Keratinocyte (primary cell): Measurements from ENCODE around the gene GSTM5.

Experiments used
- EZH2 ChIP-seq: IDR thresholded peaks from one replicate; pipeline ENCODE4 v1.6.1; 2012; ENCODE audit warnings: inconsistent platforms, mild to moderate bottlenecking, low read length, moderate library complexity
- TF ChIP-seq, protein P1 (sequence below), 3 experiments: IDR thresholded peaks in 1 of 3; conservative IDR thresholded peaks in 1 of 3; optimal IDR thresholded peaks in 1 of 3; 2 replicates in 2 of 3; 3 replicates in 1 of 3; pipeline versions ENCODE3 to v1.5.1; 2011; ENCODE audit warnings: low read length in 3 of 3, mild to moderate bottlenecking in 3 of 3, moderate library complexity in 2 of 3, control low read depth in 1 of 3, inconsistent platforms in 1 of 3; ENCODE audit not compliant: insufficient read depth in 2 of 3; ENCODE audit errors: extremely low read depth in 1 of 3

DNA sequence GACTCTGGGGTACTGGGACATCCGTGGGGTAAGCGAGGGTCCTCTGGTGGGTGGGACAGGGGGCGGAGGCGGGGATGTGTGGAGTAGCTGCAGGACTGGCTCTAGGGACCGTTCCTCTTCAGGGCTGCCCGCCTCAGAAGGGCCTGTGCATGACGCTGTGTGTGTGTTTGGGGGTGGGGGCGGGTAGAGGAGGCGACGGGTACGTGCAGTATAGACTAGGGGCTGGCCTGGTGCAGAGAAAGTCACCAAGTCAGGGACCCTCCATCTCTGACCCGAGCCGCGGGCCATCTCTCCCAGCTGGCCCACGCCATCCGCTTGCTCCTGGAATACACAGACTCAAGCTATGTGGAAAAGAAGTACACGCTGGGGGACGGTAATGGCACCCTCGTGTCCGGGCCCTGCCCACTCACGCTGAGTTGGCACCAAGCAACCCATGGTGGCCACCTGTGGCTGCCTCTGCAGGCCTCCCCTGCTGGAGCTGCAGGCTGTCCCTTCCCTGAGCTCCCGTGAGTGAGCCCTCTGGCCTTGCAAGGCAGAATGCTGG, 342 bp downstream of the GSTM5 start:
- TF ChIP-seq EZH2: no peak
- TF ChIP-seq, protein P1, sequence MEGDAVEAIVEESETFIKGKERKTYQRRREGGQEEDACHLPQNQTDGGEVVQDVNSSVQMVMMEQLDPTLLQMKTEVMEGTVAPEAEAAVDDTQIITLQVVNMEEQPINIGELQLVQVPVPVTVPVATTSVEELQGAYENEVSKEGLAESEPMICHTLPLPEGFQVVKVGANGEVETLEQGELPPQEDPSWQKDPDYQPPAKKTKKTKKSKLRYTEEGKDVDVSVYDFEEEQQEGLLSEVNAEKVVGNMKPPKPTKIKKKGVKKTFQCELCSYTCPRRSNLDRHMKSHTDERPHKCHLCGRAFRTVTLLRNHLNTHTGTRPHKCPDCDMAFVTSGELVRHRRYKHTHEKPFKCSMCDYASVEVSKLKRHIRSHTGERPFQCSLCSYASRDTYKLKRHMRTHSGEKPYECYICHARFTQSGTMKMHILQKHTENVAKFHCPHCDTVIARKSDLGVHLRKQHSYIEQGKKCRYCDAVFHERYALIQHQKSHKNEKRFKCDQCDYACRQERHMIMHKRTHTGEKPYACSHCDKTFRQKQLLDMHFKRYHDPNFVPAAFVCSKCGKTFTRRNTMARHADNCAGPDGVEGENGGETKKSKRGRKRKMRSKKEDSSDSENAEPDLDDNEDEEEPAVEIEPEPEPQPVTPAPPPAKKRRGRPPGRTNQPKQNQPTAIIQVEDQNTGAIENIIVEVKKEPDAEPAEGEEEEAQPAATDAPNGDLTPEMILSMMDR (optimal IDR thresholded peaks at IDR 0.05 in 1 of 3, IDR thresholded peaks at IDR 0.05 in 1 of 3, conservative IDR thresholded peaks at IDR 0.05 in 1 of 3; ENCODE audit: extremely low read depth in 1 of 3, insufficient read depth in 2 of 3, low read length in 3 of 3): no peak
